GM12864 (cell line): ENCODE data around the gene CDH6.

ENCODE experiments used
- DNase-seq: peaks from one replicate; pipeline ENCODE4 v3.0.0-alpha.2; 2011; ENCODE audit warnings: low read depth
- H3K4me3 ChIP-seq: 2 replicates; pipeline ENCODE4 v1.5.1; 2011; ENCODE audit warnings: mild to moderate bottlenecking, low read depth, low read length, control low read depth
- TF ChIP-seq, protein P1 (sequence below): IDR thresholded peaks from 2 replicates; pipeline ENCODE4 v1.5.1; 2011; ENCODE audit warnings: low read depth, mild to moderate bottlenecking, moderate library complexity, low read length, control low read depth, inconsistent platforms; ENCODE audit errors: missing control alignments

CDH6 gene

GRCh38 chr5:31194892-31195555 is 1.5 kb downstream of the CDH6 start:
- DNase-seq, result no peak
- no peak overlapping the region for H3K4me3 ChIP-seq
- TF ChIP-seq, protein P1, sequence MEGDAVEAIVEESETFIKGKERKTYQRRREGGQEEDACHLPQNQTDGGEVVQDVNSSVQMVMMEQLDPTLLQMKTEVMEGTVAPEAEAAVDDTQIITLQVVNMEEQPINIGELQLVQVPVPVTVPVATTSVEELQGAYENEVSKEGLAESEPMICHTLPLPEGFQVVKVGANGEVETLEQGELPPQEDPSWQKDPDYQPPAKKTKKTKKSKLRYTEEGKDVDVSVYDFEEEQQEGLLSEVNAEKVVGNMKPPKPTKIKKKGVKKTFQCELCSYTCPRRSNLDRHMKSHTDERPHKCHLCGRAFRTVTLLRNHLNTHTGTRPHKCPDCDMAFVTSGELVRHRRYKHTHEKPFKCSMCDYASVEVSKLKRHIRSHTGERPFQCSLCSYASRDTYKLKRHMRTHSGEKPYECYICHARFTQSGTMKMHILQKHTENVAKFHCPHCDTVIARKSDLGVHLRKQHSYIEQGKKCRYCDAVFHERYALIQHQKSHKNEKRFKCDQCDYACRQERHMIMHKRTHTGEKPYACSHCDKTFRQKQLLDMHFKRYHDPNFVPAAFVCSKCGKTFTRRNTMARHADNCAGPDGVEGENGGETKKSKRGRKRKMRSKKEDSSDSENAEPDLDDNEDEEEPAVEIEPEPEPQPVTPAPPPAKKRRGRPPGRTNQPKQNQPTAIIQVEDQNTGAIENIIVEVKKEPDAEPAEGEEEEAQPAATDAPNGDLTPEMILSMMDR, result no peak

DNA sequence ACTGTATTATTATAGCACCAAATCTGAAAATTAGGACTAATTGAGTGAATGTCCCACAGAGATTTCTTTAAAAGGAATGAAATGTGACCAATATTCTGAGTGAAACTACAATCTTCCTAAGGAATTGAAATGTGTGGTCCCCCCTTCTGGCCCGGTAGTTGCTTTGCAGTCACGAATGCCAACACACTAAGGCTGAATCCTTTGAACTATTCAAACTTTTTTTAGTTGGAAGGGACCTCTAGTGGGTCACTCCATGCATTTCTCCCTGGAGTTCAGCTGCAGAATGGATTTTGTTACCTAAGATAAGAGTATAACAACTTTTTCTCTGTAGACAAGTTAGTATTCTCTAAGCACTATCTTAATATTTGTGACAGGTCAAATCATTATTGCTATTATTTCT is 2.8 kb downstream of the CDH6 start:
- no peak overlapping the region for H3K4me3 ChIP-seq
- no peak for DNase-seq
- TF ChIP-seq, protein P1, result no peak

- no peak for DNase-seq
- TF ChIP-seq, protein P1, result no peak
- H3K4me3 ChIP-seq, result no peak overlapping the region
These were observed 3.7 kb downstream of the CDH6 start for GRCh38 chr5:31197183-31197582.

DNA sequence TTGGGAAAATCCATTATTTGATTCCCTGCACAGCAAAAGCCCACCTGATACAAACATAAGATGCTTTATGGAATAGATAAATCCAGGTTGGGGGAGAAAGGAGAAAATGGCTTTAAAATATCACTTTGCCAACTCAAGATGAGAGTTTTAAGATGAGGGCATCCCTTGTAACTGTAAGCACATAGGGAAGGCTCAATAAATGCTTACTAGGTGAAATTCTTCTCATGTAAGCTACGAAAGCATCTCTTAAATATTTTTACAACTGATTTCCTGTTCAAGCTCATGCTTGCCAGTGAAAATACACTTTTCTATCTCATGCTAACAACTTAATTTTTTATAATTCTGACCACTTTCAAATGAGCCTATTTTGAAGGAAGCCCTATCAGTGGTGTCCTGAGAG is 11.5 kb downstream of the CDH6 start:
- TF ChIP-seq, protein P1, result no peak
- H3K4me3 ChIP-seq, result no peak overlapping the region
- DNase-seq, result no peak

GRCh38 chr5:31208043-31208442 is 14.6 kb downstream of the CDH6 start:
- TF ChIP-seq, protein P1, result no peak
- no peak overlapping the region for H3K4me3 ChIP-seq
- no peak for DNase-seq

DNA sequence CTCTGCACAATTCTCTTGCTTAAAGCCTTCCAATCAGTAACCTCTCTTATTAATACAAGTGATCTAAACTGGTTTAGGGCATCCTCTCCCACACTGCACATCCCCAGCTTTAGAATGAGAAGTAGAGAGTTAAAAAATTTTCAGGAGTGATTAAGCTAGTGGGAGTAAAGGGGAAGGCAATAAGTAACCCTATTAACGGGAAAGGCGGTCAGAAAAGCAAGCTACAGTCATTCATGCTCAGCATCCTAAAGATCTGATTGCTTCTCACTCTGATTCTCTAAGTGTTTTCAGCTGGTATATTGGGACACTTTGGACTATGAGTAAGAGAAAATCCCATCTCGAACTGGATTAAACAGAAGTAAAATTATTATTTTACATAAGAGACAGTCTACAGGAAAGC is 15.8 kb downstream of the CDH6 start:
- TF ChIP-seq, protein P1, result no peak
- no peak for DNase-seq
- no peak overlapping the region for H3K4me3 ChIP-seq

GRCh38 chr5:31211098-31211497 is 17.6 kb downstream of the CDH6 start:
- TF ChIP-seq, protein P1, result no peak
- no peak overlapping the region for H3K4me3 ChIP-seq
- DNase-seq, result no peak
